ENCODE results near the gene ASB8.

The ASB8 gene

GRCh38 chr12:48105867-48106680 lies 51.2 kb downstream of the ASB8 start, which contains the start of gene SENP1:
Gene SENP1 (minus strand): TSS chr12:48106079. CDS start chr12:48101472, 4,607 bp downstream.
- DNase-seq (ENCODE audit: low spot score) = peak; percentile 85

- DNase-seq (ENCODE audit: low spot score) = no peak
Observed at GRCh38 chr12:48105321-48105866, 51.9 kb downstream of the ASB8 start.

DNA sequence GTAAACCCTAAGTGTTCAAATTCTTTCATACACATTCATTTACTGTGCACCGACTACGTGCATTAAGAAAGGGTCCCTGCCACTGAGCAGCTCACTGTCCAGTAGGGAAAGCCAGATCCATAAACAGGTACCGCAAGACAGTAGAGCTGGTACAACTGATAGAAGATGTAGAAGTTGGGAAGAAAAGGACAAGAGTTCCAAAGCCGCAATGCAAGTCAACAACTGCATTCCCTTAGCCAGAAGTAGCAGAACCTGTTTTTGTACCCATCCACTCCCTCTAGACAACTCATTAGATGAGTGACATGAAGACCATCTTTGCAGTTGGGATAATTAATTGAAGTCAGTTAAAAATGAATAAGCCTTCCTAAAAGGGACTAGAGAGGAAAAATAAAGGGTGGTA lies 52.8 kb downstream of the ASB8 start:
- no peak for DNase-seq (ENCODE audit: low spot score)

Small RNA genes lying within 50 kb of the gene (small RNA-seq; reads per million reads assigned to genes)
- 0.05 to 0.35 reads per million in 2 experiments for gene MIR6505
